ENCODE measurements around the gene CA7.

DNA sequence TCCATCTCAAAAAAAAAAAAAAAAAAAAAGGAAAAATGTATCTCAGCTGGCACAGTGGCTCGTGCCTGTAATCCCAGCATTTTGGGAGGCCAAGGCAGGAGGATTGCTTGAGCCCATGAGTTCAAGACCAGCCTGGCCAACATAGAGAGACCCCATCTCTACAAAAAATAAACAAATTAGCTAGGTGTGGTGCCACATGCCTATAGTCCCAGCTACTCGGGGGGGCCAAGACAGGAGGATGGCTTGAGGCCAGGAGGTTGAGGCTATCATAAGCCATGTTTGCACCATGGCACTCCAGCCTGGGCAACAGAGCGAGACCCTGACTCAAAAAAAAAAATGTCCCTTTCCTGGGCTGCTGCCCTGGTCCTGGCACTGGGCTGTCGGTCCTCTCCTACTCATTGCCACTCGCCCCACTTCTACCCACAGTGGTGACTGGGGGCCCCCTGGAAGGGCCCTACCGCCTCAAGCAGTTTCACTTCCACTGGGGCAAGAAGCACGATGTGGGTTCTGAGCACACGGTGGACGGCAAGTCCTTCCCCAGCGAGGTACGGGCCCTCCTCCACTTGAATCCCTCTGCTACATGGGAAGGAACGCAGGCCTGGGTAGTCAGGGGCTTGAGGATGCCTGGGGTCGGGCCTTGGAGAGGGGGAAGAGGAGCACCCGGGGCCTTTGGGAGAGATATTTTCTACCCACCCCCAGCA lies 6.1 kb downstream of the CA7 start:
- TF ChIP-seq EZH2 (IDR thresholded peaks at IDR 0.05) (no peak), POLR2AphosphoS5 (IDR thresholded peaks at IDR 0.05; ENCODE audit: borderline replicate concordance, low read depth, low read length) (no peak)

Measured in SK-N-MC (cell line).